Left renal pelvis (tissue), 4 donors: ENCODE results near the gene POLR2E. TPM values are rescaled to one million over a fixed set of nuclear protein-coding genes. Genes with fewer than 3 reads are reported as not detected.

ENCODE experiments used
- DNase-seq, 4 donors: peaks; one replicate each; pipeline ENCODE4 v3.0.0-alpha.2; 2013; ENCODE audit warnings: low read depth in 4 of 4, low spot score in 3 of 4
- polyA plus RNA-seq, 4 donors: library from polyadenylated mRNA; unstranded; fragments of 120-200 nt; gene quantifications; one replicate each; pipeline ENCODE4 v1.2.1, GENCODE V29; 2013; ENCODE audit not compliant: insufficient read length in 4 of 4

Gene POLR2E
- polyA plus RNA-seq, 4 donors, result 106 to 154 (median 145) TPM

DNA sequence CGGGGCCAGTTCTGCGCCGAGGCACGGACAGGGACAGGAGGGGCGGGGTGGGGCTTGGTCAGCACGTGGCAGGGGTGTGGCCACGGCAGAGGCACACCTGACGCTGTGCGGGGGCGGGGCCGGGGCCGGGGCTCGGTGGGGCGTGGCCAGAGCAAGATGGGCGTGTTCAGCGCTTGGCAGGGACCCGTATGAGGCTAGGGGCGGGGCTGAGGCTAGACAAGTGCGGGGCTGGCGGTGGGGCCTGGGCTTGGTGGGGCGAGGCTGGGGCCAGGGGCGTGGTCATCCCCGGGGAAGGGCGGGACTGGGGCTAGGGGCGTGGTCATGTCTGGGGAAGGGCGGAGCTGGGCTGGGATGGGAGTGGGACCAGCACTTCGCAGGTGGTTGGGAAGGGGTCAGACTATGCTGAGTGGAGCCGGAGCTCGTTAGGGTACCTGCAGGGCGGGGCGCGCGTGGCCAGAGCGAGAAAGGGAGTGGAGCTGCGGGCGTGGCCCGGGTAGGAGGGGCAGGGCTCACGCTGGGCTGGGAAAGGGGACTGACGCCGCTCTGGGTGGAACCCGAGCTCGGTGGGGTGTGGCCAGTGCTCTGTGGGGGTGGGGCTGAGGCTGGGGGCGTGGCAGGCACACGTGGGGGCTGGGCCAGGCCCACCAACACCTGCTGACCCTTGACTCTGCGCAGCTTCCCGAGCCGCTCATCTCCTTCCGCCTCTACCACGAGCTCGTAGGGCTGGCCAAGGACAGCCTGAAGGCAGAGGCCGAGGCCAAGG is 12.8 kb downstream of the POLR2E start:
- DNase-seq, result no peak

DNA sequence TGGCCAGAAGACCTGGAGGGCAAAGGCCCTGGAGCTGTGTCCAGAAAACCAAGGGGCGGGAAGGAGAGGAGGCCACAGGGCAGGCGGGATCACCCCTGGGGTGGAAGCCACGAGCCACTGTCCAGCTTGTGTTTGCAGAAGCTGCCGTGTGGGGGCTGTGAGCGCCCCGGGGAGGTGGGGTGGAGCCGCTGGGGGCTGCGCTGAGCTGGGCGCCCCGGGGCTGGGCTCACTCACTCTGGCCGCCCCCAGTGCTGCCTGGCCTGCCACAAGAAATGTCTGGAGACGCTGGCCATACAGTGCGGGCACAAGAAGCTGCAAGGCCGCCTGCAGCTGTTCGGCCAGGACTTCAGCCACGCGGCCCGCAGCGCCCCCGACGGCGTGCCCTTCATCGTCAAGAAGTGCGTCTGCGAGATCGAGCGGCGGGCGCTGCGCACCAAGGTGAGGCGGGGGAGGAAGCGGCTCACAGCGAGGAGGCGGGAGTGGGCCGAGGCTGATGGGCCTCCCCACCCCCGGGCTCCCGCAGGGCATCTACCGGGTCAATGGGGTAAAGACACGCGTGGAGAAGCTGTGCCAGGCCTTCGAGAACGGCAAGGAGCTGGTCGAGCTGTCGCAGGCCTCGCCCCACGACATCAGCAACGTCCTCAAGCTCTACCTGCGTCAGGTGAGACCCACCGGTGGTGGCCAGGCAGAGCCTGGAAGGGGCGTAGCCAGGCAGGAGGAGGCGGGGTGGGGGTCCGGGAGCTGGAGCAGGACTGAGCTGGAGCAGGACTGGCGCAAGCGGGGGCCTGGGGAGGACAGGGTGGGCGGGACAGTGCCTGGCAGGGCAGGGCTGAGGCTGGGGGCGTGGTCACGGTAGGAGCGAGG is 13.6 kb downstream of the POLR2E start:
- DNase-seq, result no peak

DNA sequence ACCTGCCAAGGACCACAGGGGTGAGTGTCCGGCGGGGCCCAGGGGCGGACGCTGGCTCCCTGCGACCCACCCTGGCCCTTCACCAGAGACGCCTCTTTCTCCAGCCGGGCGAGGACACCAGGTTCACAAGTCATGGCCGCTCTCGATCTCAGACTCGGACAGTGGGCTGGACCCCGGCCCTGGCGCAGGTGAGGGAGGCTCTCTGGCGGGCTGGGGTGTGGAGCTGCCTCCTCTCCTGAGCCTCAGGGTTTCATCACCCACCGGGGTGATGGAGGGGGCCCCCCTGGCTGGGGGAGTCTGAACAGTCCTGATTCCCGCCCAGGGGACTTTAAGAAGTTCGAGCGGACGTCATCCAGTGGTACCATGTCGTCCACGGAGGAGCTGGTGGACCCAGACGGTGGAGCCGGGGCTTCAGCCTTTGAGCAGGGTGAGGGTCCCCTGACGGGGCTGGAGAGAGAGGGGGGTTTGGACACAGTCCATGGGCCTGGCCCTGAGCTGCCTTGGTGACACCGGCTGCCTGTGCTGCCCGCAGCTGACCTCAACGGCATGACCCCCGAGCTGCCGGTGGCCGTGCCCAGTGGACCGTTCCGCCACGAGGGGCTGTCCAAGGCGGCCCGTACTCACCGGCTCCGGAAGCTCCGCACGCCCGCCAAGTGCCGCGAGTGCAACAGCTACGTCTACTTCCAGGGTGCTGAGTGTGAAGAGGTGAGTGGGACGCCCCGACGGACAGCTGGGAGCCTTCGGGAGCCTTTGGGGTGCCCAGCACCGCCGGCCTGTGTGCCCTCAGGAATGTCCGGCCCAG is 14.6 kb downstream of the POLR2E start:
- DNase-seq, result no peak

DNA sequence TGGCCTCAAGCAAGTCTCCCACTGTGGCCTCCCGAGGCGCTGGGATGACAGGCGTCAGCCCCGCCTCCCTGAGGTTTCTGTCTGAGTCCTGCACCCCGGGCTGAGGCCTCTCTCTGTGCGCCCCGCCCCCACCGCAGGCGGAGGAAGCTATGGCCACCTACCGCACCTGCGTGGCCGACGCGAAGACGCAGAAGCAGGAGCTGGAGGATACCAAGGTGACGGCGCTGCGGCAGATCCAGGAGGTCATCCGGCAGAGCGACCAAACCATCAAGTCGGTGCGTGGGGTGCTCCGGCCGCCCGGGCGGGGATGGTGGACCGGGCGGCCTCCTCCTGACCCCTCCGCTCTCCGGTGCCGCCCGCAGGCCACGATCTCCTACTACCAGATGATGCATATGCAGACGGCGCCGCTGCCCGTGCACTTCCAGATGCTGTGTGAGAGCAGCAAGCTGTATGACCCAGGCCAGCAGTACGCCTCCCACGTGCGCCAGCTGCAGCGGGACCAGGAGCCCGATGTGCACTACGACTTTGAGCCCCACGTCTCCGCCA is 15.5 kb downstream of the POLR2E start:
- DNase-seq, result no peak

DNA sequence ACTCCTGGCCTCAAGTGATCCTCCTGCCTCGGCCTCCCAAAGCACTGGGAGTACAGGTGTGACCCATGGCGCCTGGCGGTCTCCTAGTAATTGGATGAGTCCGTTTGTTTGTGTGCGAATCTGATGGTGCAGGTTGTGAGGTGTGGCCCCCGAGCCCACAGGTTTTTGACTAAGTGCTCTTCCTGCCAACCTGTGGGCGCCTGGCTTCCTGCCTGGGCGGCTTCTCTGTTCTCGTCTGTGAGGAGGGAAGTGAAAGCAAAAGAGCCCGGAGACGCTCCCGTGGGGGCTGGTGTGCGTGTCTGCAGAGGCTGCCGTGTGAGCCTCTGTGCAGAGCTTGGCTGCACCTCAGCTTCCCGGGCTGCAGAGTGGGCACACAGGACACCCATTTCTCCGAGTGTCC is 18.2 kb downstream of the POLR2E start:
- DNase-seq, result no peak

DNA sequence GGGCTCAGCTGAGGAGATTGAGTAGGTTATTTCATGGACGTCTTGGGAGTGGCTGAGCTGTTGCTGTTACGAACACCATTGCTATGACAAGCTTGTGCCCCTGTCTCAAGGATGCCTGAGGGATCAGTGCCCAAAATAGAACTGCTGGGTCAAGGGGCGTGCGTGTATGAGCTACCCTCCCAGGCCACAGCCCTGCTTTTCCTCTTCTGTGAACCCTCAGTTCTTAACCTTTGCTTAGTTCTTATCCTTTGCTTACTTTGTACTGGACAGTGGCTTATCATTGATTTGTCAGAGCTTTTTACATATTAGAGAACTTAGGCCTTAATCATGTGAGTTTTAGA is 19.2 kb downstream of the POLR2E start:
- no peak for DNase-seq

DNA sequence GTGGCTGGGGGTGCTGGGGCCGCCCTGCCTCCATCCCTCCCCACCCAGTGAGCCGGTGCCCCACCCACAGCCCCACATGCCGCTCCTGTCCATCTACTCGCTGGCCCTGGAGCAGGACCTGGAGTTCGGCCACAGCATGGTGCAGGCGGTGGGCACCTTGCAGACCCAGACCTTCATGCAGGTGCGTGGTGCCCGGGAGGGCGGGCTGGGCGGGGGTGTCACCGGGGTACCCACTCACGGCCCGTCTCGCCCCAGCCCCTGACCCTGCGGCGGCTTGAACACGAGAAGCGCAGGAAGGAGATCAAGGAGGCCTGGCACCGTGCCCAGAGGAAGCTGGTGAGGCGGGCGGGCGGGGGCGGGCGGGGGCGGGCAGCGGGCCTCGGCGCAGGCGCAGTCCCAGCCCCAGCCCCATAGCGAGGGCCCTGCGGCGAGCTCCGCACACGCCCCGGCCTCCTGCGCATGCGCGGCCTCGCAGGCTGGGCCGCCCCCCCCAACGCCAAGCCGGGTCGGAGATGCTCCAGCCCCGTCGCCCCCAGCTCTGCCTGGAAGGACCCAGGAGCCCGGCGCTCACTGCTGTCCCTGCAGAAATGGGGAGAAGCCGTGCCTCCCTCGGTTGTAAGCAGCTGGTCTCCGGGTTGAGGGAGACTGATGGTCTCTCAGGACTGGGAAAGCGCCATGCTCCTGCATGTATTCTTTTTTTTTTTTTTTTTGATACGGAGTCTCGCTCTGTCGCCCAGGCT is 20.5 kb downstream of the POLR2E start:
- no peak for DNase-seq

DNA sequence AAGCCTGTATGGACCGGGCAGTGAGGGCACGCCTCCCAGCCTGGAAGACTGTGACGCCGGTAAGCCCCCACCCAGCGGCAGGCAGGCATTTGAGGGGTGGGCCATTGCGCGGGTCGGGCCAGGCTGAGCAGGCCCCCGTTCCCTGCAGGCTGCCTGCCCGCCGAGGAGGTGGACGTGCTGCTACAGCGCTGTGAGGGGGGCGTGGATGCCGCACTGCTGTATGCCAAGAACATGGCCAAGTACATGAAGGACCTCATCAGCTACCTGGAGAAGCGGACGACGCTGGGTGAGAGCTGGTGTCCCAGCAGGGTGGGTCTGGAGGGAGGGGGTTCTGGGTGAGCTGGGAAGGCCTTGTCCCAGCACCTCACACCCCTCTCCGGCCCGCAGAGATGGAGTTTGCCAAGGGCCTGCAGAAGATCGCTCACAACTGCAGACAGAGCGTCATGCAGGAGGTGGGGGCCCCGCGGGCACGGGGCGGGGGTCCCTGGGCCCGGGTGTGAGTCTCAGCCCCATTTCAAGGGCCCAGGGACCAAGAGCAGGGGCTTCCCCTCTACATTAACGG is 21.1 kb downstream of the POLR2E start:
- no peak for DNase-seq

DNA sequence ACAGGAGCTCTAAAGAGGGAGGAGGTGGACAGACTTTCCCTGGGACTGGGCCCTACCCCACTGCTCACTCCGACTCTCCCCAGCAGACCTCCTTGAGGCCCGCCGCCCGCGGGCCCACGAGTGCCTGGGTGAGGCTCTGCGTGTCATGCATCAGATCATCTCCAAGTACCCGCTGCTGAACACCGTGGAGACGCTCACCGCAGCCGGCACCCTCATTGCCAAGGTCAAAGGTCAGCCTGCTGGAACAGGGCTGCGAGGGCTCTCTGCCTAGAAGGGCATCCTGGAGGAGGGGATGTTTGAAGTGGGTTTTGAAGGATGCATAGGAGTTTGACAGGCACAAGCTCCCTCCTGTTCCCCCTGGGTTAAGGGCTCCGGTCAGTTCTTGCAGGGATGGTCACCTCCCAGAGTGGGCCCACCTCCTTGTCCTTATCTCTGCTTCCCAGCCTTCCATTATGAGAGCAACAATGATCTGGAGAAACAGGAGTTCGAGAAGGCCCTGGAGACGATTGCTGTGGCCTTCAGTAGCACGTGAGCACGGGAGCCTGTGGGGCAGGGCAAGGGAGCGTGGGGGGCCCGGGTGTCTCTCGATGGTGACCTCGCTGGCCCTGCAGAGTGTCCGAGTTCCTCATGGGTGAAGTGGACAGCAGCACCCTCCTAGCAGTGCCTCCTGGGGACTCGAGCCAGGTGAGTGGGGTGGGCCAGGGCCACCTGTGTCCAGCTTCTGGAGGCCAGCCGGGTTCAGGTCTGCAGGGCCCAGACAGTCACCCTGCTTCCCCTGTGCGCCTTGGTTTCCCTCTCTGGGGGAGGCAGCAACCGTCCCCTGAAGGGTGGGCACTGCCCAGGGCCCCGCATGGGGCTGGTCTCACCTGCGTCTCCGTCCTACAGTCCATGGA is 21.9 kb downstream of the POLR2E start:
- no peak for DNase-seq

DNA sequence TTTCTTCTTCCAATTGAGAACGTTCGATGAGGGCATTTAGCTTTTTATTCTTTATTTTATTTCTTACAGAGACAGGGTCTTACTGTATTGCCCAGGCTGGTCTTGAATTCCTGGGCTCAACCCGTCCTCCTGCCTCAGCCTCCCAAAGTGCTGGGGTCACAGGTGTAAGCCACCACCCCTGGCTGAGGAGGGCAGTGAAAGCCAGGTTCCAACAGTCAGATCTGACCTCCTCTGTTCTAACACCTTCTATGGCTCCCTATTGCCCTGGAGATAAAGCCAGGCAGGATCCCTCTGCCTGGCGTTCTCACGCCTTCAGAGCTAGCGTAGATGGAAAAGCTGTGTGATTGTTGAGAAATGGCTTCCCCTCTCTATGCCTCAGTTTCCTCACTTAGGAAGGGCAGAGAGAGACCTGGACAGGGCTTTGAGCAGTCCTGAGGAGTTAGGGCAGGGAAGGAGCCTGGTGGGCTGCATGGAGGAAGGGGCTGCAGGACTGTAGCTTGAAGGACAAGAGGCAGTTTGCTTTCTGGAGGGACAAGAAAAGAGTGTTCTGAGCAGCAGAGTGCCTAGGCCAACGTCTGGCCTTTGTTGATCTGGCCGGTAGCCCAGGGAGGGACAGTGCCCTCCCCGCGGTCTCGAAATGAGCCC is 22.7 kb downstream of the POLR2E start:
- DNase-seq, result no peak

DNA sequence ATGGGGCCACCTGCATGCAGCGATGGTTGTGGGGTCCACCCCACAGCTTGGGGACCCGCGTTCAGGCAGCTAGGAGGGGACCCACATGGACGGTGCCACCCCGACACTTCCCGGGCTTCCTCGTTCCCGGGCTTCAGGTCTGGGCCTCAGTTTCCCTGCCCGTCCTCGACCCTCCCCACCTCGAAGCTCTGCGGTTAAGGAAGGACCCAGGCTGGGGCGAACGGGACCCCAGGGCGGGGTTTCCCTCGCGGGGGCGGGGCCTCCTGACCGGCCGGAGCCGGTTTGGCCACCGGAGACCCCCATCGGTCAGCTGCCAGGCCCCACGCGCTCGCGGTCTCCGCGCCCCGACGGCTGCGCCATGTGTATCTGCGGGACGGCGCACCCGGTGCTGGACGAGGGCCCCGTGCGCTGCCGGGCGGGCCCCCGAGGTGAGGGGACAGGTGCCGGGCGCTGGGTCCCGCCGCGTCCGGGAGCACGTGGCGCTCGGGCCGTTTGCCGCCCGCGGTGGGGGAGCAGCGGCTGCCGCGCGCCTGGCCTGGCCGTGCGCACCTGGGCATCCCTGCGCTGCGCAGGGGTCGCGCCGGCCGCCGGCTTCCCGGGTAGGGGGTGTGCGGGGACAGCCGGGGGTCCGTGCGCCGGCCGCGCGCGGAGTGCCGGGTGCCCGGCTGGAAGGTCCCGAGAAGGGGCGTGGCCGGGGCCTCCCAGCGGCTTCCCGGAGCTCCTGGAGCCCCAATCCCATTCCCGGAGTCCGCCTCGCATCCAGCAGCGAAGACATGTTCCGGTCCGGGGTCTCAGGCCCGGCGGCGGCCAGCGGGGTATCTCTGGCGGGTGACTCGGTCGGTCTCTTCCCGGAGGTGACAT is 24.0 kb downstream of the POLR2E start:
- DNase-seq, result no peak

DNA sequence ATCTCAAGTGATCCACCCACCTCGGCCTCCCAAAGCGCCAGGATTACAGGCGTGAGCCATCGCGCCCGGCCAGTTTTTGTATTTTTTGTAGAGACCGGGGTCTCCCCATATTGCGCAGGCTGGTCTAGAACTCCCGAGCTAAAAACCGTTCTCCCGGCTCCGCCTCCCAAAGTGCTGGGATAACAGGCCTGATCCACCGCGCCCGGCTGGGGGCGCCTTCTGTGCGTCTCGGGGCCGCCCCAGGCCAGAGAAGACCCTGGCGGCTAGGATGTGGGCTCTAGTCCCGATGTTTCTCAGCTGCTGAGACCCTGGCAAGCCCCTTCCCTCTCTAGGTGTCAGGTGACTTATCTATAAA is 24.6 kb downstream of the POLR2E start:
- DNase-seq, result no peak

DNA sequence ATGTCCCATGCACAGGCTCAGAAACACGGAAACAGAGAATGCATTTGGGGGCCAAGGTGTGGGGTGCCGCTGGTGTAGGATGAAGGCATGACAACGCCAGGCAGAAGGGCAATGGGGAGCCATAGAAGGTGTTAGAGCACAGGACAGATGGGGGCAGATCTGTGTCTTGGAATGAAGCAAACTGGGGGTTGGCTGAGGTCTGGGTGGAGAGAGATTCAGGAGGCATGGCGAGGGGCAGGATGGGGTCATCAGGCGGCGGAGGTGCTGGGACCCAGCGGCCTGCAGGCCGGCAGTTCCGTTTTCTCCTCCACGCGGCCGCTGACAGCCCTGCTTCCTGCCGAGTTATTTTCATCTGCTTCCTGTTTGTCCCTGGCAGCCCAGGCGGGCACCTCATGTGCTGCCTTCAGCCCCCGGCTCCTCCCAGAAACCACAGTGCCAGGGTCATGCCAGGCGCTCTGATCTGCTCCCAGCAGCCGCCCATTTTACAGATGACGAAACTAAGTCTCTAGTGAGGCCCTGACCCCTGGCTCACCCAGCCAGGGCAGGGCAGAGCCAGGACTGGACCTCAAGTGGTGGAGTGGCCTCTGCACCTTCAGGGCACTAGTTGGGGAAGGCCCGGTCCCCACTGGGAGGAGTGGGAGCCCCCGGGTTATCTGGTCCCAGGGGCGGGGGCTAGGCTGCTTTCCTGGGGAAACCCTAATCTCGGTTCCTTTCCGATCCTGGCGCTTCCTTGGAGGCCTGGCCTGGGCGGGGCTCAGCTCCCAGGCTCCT is 26.0 kb downstream of the POLR2E start:
- DNase-seq, result no peak

DNA sequence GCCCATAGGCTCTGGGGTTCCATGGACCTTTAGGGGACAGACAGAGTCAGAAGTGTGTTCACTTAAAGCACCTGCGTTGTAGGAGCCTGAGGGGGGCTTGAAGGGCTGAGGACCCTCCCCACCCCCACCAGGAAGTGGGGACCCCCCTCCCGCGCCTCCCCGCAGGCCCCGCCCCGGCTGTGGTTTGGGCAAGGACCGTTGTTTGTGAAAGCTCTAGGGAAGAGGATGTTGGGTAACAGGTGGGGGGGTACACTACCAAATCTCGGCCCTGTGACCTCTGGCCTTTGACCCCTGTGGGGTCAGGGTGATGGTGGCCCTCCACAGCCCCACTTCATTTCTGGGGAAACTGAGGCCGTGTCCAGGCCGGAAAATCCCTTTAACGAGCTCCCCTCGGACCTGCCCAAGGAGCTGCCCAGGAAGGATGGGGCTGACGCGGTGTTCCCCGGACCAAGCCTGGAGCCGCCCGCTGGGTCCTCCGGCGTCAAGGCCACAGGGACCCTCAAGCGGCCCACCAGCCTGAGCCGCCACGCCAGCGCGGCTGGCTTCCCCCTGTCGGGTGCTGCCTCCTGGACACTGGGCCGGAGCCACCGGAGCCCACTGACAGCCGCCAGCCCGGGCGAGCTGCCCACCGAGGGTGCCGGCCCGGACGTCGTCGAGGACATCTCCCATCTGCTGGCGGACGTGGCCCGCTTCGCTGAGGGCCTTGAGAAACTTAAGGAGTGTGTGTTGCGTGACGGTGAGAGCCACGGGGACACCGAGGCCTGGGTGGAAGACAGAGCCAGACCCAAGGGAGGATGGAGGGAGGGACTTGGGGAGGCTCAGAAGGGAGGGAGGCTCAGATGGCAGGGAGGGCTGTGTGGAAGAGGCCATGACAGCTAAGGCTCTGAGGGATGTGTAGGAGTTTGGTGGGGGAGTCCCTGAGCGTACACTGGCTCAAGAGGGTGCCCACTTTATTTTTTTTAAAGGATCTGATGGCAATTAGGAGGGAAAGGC is 26.9 kb downstream of the POLR2E start:
- no peak for DNase-seq

DNA sequence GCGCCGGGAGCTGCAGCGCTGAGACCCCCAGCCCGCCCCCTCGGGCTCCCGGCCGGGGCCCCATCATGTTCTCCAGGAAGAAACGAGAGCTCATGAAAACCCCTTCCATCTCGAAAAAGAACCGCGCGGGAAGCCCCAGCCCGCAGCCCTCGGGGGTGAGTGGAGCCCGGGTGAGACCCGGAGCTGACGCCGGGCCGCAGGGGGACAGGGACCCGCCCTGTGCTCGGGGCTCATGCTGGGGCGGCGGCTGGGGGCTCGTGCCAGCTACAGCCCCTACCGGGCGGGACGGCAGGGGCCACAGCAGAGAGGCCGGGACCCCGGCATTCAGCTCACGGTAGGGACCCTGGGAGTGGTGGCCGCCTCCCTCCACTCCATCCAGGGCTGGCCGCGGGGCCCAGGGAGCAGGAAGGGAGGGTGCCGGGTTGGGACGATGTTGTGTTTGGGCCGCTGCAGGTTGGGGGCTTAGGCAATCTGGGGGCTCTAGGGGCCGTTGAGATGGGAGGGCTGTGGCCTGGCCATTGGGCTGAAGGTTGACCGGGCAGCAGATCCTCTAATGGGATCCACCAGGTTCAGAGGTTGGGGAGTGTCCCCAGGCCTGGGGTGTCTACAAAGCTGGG is 27.7 kb downstream of the POLR2E start:
- no peak for DNase-seq
